ENCODE measurements around the gene DIO3. TPM values are rescaled to one million over a fixed set of nuclear protein-coding genes. Genes with fewer than 3 reads are reported as not detected.

Gene DIO3
- total RNA-seq, 4 donors from 2014 or later: 4.2 to 19.5 (median 5.3) TPM

DNA sequence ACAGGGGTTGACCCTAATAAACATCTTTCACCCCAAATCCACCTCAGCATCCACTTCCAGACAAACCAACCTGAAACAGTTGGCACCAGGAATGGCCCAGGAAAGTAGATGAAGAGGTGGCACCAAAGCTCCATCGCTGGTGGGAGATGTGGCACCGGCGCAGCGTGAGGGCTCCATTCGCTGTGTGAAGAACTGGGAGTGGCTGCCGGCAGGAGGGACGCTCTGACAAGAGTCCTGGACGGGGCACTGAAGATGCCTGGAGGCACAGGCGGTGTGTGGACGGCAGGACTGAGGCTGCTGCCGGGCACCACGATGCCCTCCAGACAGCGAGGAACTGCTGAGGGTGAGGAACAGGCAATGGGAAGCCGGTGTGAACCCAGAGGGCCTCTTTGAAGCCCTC lies 29.3 kb downstream of the DIO3 start:
- H3K27me3 ChIP-seq: no peaks in the 10 kb centered on the region
- no peaks in the 10 kb centered on the region for H3K4me1 ChIP-seq
- TF ChIP-seq EP300 (IDR thresholded peaks at IDR 0.05) (no peak), POLR2A (IDR thresholded peaks at IDR 0.05) (no peak)
- TF ChIP-seq, protein P1, sequence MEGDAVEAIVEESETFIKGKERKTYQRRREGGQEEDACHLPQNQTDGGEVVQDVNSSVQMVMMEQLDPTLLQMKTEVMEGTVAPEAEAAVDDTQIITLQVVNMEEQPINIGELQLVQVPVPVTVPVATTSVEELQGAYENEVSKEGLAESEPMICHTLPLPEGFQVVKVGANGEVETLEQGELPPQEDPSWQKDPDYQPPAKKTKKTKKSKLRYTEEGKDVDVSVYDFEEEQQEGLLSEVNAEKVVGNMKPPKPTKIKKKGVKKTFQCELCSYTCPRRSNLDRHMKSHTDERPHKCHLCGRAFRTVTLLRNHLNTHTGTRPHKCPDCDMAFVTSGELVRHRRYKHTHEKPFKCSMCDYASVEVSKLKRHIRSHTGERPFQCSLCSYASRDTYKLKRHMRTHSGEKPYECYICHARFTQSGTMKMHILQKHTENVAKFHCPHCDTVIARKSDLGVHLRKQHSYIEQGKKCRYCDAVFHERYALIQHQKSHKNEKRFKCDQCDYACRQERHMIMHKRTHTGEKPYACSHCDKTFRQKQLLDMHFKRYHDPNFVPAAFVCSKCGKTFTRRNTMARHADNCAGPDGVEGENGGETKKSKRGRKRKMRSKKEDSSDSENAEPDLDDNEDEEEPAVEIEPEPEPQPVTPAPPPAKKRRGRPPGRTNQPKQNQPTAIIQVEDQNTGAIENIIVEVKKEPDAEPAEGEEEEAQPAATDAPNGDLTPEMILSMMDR (IDR thresholded peaks at IDR 0.05): no peak
- H3K27ac ChIP-seq: no peak overlapping the region
- no peaks in the 10 kb centered on the region for H3K36me3 ChIP-seq
- WGBS, 2 donors: 94 to 95% methylated on average over 14 of the region's 14 CpGs
- no peak for DNase-seq (ENCODE audit: low spot score in 2 of 2)
- H3K9me3 ChIP-seq: no peaks in the 10 kb centered on the region
- H3K4me3 ChIP-seq: no peak overlapping the region

DNA sequence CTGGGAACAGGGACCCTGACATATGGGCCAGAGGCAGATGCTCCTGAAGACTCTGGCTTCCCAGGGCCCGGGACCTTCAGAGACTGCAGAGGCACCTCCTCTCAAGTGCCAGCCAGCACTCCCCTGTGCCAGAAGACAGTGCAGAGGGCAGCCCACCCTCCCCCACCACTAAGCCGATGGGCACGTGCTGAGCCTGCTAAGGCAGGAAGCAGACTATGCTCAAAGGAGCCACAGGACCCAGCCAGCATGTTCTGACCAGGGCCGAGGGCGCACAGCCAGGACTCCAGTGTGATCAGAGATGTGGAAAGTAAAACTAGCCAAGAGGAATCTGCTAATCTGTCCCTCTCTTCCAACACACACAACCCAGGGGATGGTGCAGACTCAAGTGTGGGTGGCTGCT lies 29.8 kb downstream of the DIO3 start:
- H3K4me1 ChIP-seq: no peaks in the 10 kb centered on the region
- H3K27me3 ChIP-seq: no peaks in the 10 kb centered on the region
- no peak for DNase-seq (ENCODE audit: low spot score in 2 of 2)
- H3K9me3 ChIP-seq: no peaks in the 10 kb centered on the region
- no peak overlapping the region for H3K27ac ChIP-seq
- H3K4me3 ChIP-seq: no peak overlapping the region
- H3K36me3 ChIP-seq: no peaks in the 10 kb centered on the region
- TF ChIP-seq POLR2A (IDR thresholded peaks at IDR 0.05): no peak
- 54 to 64% methylated on average over 2 to 4 of the region's 5 CpGs for WGBS, 2 donors

DNA sequence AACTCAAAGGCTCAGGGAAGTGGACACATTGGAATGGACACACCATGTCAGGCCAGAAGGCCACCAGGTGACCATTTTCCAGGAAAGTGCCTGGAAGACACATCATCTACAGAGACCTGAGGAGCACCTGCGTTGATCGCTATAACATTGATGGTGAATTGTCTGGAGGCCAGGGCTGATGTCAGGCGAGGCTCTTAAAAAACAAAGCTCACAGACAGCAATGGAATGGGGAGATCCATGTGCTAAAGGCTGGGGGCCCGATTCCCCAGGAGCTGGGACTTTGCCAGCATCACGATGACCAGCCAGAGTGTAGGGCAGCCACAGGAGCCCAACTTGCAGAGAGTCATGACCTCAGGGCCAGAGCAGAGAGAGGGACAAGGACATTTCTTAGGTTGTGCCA lies 30.3 kb downstream of the DIO3 start:
- H3K9me3 ChIP-seq: no peaks in the 10 kb centered on the region
- no peaks in the 10 kb centered on the region for H3K27me3 ChIP-seq
- H3K4me1 ChIP-seq: no peaks in the 10 kb centered on the region
- TF ChIP-seq EP300 (IDR thresholded peaks at IDR 0.05) (no peak), POLR2A (IDR thresholded peaks at IDR 0.05) (no peak)
- TF ChIP-seq, protein P1 (IDR thresholded peaks at IDR 0.05): no peak
- H3K36me3 ChIP-seq: no peaks in the 10 kb centered on the region
- H3K27ac ChIP-seq: no peak overlapping the region
- no peak for DNase-seq (ENCODE audit: low spot score in 2 of 2)
- H3K4me3 ChIP-seq: no peak overlapping the region
- WGBS, 2 donors: 82 to 92% methylated on average over 5 of the region's 5 CpGs

DNA sequence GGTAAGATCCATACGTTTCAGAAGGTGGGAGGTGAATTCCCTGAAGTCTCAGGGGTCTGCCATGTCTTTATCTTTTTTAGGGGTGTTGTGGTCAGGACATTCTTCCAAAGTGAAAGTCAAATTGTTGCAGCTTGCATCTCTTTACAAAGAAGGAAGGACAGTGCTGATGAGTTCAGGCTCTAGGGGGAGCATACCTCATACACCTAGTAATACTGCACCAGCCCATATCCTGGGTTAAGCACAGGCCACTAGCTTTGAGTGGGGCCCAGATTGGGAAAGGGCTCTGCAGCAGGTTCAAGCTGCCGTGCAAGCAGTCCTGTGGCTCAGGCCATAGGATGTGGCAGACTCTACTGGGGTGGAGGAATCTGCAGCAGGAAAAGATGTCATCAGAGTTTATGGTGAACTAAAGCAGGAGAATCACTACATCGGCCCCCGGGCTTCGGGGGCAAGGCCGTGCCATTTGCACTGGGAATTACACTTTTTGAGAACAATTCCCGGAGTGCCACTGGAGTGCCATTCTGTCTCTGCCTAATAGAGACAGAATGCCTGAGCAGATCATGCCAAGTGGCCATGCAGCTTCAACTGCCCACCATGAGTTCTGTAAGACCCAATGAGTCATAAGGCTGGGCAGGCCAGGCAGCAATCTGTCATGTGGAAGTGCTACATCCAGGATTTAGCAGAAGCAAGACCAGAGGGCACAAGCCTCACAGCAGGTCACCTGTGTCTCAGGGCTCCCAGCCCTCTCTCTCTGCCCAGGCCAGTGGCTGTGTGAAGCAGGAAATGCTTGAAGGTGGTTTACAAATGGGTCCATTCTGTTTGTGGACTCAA lies 32.3 kb downstream of the DIO3 start:
- Histone ChIP-seq H3K4me3 (no peak overlapping the region), H3K36me3 (no peaks in the 10 kb centered on the region), H3K27me3 (no peaks in the 10 kb centered on the region), H3K4me1 (no peaks in the 10 kb centered on the region), H3K27ac (no peak overlapping the region), H3K9me3 (peaks cover 0 to 13% (median 0%) of the 10 kb centered on the region in 4 donors)
- no peak for DNase-seq (ENCODE audit: low spot score in 2 of 2)
- WGBS, 2 donors: 82 to 99% methylated on average over 7 of the region's 7 CpGs
- TF ChIP-seq EP300 (IDR thresholded peaks at IDR 0.05): no peak
- TF ChIP-seq, protein P1 (IDR thresholded peaks at IDR 0.05): no peak
- TF ChIP-seq POLR2A (IDR thresholded peaks at IDR 0.05): no peak

DNA sequence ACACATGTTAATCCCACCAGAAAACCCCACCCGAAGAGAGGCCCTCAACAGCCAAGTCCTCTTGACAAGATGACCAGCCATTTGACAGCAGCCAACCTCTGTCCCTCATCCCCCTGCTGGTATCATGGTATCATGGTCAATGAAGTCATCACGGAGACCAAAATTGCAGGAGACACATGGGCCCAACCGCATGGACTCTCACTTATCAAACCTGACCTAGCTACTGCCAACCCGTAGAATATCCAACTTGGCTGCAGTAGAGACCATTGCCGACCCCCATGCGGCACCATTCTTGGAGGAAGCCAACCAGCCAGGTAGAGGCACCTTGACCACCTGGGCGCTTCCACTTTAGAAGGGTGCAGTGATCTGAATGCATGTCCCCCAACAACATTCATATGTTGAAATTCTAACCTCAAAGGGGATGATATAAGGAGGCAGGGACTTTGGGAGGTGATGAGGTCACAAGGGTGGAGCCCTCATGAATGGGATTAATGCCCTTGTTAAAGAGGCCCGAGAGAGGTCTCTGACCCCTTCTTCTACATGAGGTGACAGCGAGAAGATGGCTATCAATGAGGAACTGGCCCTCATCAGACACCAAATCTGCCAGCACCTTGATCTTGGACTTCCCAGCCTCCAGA lies 33.3 kb downstream of the DIO3 start:
- 85 to 92% methylated on average over 7 to 9 of the region's 9 CpGs for WGBS, 2 donors
- Histone ChIP-seq H3K27me3 (no peaks in the 10 kb centered on the region), H3K9me3 (peaks cover 0 to 19% (median 0%) of the 10 kb centered on the region in 4 donors), H3K4me3 (no peak overlapping the region), H3K27ac (no peak overlapping the region), H3K36me3 (no peaks in the 10 kb centered on the region), H3K4me1 (no peaks in the 10 kb centered on the region)
- no peak for DNase-seq (ENCODE audit: low spot score in 2 of 2)
- TF ChIP-seq EP300 (IDR thresholded peaks at IDR 0.05): no peak
- no peak for TF ChIP-seq POLR2A (IDR thresholded peaks at IDR 0.05)
- TF ChIP-seq, protein P1 (IDR thresholded peaks at IDR 0.05): no peak
